HG03095 (cell line): ENCODE measurements around the gene AHDC1.

Experiments used
- ATAC-seq: cut with Tn5 transposase; IDR thresholded peaks from one replicate; pipeline ENCODE4 v1.9.1; 2021; ENCODE audit warnings: moderate library complexity; ENCODE audit not compliant: unreplicated experiment

The AHDC1 gene

GRCh38 chr1:27599605-27600497 is 4.1 kb downstream of the AHDC1 start:
- ATAC-seq: no peak

GRCh38 chr1:27598902-27599528 is 4.9 kb downstream of the AHDC1 start:
- ATAC-seq: no peak

- no peak for ATAC-seq
These were observed 5.7 kb downstream of the AHDC1 start for GRCh38 chr1:27598295-27598687.

- ATAC-seq: no peak
These were observed 6.2 kb downstream of the AHDC1 start for GRCh38 chr1:27597516-27598294.

- no peak for ATAC-seq
These were observed 7.0 kb downstream of the AHDC1 start for GRCh38 chr1:27596986-27597385.

- ATAC-seq: no peak
These were observed 7.7 kb downstream of the AHDC1 start for GRCh38 chr1:27596261-27596660.

- no peak for ATAC-seq
These were observed 8.3 kb downstream of the AHDC1 start for GRCh38 chr1:27595597-27595996.

- ATAC-seq: no peak
These were observed 9.1 kb downstream of the AHDC1 start for GRCh38 chr1:27594564-27595510.

GRCh38 chr1:27593678-27594563 is 10.0 kb downstream of the AHDC1 start:
- no peak for ATAC-seq

- ATAC-seq: no peak
These were observed 10.8 kb downstream of the AHDC1 start for GRCh38 chr1:27592931-27593677.

GRCh38 chr1:27592232-27592930 is 11.6 kb downstream of the AHDC1 start:
- ATAC-seq: no peak

GRCh38 chr1:27591622-27592021 is 12.3 kb downstream of the AHDC1 start:
- ATAC-seq: no peak

GRCh38 chr1:27590917-27591508 is 12.9 kb downstream of the AHDC1 start:
- ATAC-seq: no peak

GRCh38 chr1:27589841-27590426 is 14.0 kb downstream of the AHDC1 start:
- ATAC-seq: no peak

GRCh38 chr1:27589441-27589840 is 14.5 kb downstream of the AHDC1 start:
- ATAC-seq: no peak

GRCh38 chr1:27588256-27589232 is 15.4 kb downstream of the AHDC1 start:
- ATAC-seq: no peak
